ENCODE measurements around the gene GFM2. TPM values are rescaled to one million over a fixed set of nuclear protein-coding genes. Genes with fewer than 3 reads are reported as not detected.

GFM2 gene, protein sequence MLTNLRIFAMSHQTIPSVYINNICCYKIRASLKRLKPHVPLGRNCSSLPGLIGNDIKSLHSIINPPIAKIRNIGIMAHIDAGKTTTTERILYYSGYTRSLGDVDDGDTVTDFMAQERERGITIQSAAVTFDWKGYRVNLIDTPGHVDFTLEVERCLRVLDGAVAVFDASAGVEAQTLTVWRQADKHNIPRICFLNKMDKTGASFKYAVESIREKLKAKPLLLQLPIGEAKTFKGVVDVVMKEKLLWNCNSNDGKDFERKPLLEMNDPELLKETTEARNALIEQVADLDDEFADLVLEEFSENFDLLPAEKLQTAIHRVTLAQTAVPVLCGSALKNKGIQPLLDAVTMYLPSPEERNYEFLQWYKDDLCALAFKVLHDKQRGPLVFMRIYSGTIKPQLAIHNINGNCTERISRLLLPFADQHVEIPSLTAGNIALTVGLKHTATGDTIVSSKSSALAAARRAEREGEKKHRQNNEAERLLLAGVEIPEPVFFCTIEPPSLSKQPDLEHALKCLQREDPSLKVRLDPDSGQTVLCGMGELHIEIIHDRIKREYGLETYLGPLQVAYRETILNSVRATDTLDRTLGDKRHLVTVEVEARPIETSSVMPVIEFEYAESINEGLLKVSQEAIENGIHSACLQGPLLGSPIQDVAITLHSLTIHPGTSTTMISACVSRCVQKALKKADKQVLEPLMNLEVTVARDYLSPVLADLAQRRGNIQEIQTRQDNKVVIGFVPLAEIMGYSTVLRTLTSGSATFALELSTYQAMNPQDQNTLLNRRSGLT
- polyA plus RNA-seq (2013, experiment 1 of 2), result 14.8 TPM
- polyA plus RNA-seq (2013, experiment 2 of 2), result 15.0 TPM

DNA sequence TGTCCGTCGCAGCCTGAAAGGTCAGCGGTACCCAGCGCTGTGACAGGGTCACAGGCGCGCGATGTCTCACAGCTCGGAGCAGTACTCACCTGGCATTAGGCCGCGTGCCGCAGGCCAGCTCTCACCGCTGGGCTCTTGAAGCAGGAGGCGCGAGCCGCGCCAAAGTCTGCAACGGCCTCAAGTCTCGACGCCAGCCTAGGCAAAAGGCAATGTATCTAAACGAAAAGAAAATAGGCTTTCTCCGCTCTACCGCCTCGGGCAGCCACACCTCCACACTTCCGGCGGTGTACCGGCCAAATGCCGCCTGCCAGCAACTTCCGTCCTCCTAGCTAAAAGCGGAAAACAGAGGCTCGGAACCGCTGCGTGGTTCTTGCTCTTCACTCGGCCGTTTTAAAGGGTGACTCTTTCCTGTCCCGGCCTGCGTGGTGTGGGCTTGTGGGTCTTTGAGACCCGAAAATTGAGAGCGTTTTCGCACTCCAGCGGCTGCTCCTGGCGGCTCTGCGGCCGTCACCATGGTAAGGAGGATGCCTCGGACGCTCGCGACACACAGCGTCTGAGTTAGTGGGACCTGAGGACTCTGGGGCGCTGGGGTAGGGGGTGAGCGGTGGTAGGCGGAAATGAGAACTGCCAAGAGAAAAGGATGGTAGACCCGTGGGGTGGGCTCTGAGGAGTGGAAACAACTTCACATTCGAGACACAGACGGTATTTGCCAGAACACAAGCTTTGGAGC is at the start of gene GFM2, which contains the start of gene NSA2:
TSS of gene GFM2 (minus strand) at position 269 of the 730 bp plus-strand sequence. CDS start 3,375 bp downstream, outside the sequence.
TSS of gene NSA2 (plus strand) at position 401 of the 730 bp plus-strand sequence. CDS start at position 513, 112 bp downstream.
- H2AK5ac ChIP-seq (ENCODE audit: low read depth, low read length), result no peak within 1 kb of the TSS
- no peak within 1 kb of the TSS for H2BK120ac ChIP-seq (ENCODE audit: low read depth, low read length)
- DNase-seq (ENCODE audit: low spot score), result peak; percentile 91
- H3K79me1 ChIP-seq (ENCODE audit: low read depth, low read length), result peaks cover 6% of the 10 kb centered on the region
- no peak within 1 kb of the TSS for H2BK15ac ChIP-seq (ENCODE audit: low read length)
- H2BK12ac ChIP-seq (ENCODE audit: low read length), result no peak within 1 kb of the TSS
- H4K8ac ChIP-seq (ENCODE audit: low read depth, low read length), result no peak within 1 kb of the TSS
- H3K27me3 ChIP-seq (ENCODE audit: control insufficient read depth in 3 of 3, insufficient read depth in 3 of 3, low read depth in 1 of 3, low read length in 3 of 3), result no peaks in the 10 kb centered on the region
- peak within 1 kb of the TSS; percentile 50 for H3K27ac ChIP-seq (replicated peaks; ENCODE audit: low read length)
- no peak within 1 kb of the TSS for H2BK5ac ChIP-seq (ENCODE audit: low read length)
- peak within 1 kb of the TSS; percentile 94 for H3K9ac ChIP-seq (ENCODE audit: low read depth, low read length, poor library complexity)
- WGBS, 2 donors (ENCODE audit: extremely low coverage in 2 of 2, insufficient read length in 2 of 2, insufficient replicate concordance in 1 of 2), result no CpG with 5 or more reads among the region's 54 CpGs
- H3K18ac ChIP-seq (ENCODE audit: low read length), result peak within 1 kb of the TSS; percentile 85
- H3K4me1 ChIP-seq (ENCODE audit: control insufficient read depth in 2 of 2, insufficient read depth in 1 of 2, low read depth in 1 of 2, low read length in 2 of 2), result peaks cover 8 to 14% of the 10 kb centered on the region in 2 donors
- H3K14ac ChIP-seq (ENCODE audit: low read length), result no peak within 1 kb of the TSS
- no peaks in the 10 kb centered on the region for H3K9me3 ChIP-seq (replicated peaks in 1 of 2; ENCODE audit: control insufficient read depth in 2 of 2, insufficient read depth in 1 of 2, low read depth in 1 of 2, low read length in 2 of 2)
- no peak within 1 kb of the TSS for H4K91ac ChIP-seq (ENCODE audit: low read depth, low read length, poor library complexity)
- peaks cover 0 to 71% of the 10 kb centered on the region in 2 donors for H3K36me3 ChIP-seq (replicated peaks in 1 of 2; ENCODE audit: control insufficient read depth in 2 of 2, insufficient read depth in 2 of 2, low read length in 2 of 2)
- H3K4me2 ChIP-seq (ENCODE audit: insufficient read depth, low read length, poor library complexity, severe bottlenecking), result peak within 1 kb of the TSS; percentile 64
- H3K4me3 ChIP-seq (ENCODE audit: low read length in 2 of 2), result peak within 1 kb of the TSS; percentile 82 to 96
- H3K23ac ChIP-seq (ENCODE audit: low read depth, low read length, poor library complexity), result peak within 1 kb of the TSS; percentile 38
- no peak within 1 kb of the TSS for H3K4ac ChIP-seq (ENCODE audit: low read length)
- H2AFZ ChIP-seq (ENCODE audit: low read length), result peak within 1 kb of the TSS; percentile 91

DNA sequence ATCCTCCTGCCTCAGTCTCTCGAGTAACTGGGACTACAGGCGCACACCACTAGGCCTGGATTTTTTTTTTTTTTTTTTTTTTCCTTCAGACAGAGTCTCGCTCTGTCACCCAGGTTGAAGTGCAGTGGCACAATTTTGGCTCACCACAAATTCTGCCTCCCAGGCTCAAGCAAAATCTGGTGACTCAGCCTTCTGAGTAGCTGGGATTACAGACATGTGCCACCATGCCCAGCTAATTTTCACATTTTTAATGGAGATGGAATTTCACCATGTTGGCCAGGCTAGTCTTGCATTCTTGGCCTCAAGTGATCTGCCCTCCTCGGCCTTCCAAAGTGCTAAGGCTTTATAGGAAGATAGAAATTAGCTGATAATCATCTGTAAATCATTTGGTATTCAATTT is 44.0 kb upstream of the GFM2 start:
- H3K9me3 ChIP-seq (replicated peaks in 1 of 2; ENCODE audit: control insufficient read depth in 2 of 2, insufficient read depth in 1 of 2, low read depth in 1 of 2, low read length in 2 of 2), result no peaks in the 10 kb centered on the region
- H3K79me1 ChIP-seq (ENCODE audit: low read depth, low read length), result no peaks in the 10 kb centered on the region
- H2BK15ac ChIP-seq (ENCODE audit: low read length), result no peak overlapping the region
- no peak overlapping the region for H2BK120ac ChIP-seq (ENCODE audit: low read depth, low read length)
- H3K14ac ChIP-seq (ENCODE audit: low read length), result no peak overlapping the region
- H2BK5ac ChIP-seq (ENCODE audit: low read length), result no peak overlapping the region
- no peak overlapping the region for H2BK12ac ChIP-seq (ENCODE audit: low read length)
- no peak overlapping the region for H3K9ac ChIP-seq (ENCODE audit: low read depth, low read length, poor library complexity)
- H3K4me3 ChIP-seq (ENCODE audit: low read length in 2 of 2), result no peak overlapping the region
- H4K8ac ChIP-seq (ENCODE audit: low read depth, low read length), result no peak overlapping the region
- no peak overlapping the region for H3K4ac ChIP-seq (ENCODE audit: low read length)
- no peak overlapping the region for H2AK5ac ChIP-seq (ENCODE audit: low read depth, low read length)
- H2AFZ ChIP-seq (ENCODE audit: low read length), result no peak overlapping the region
- H3K27ac ChIP-seq (replicated peaks; ENCODE audit: low read length), result no peak overlapping the region
- no CpG with 5 or more reads among the region's 4 CpGs for WGBS, 2 donors (ENCODE audit: extremely low coverage in 2 of 2, insufficient read length in 2 of 2, insufficient replicate concordance in 1 of 2)
- no peak overlapping the region for H4K91ac ChIP-seq (ENCODE audit: low read depth, low read length, poor library complexity)
- H3K18ac ChIP-seq (ENCODE audit: low read length), result no peak overlapping the region
- H3K4me1 ChIP-seq (ENCODE audit: control insufficient read depth in 2 of 2, insufficient read depth in 1 of 2, low read depth in 1 of 2, low read length in 2 of 2), result peaks cover 0 to 2% of the 10 kb centered on the region in 2 donors
- no peak for DNase-seq (ENCODE audit: low spot score)
- no peak overlapping the region for H3K23ac ChIP-seq (ENCODE audit: low read depth, low read length, poor library complexity)
- H3K27me3 ChIP-seq (ENCODE audit: control insufficient read depth in 3 of 3, insufficient read depth in 3 of 3, low read depth in 1 of 3, low read length in 3 of 3), result no peaks in the 10 kb centered on the region
- H3K4me2 ChIP-seq (ENCODE audit: insufficient read depth, low read length, poor library complexity, severe bottlenecking), result no peak overlapping the region
- peaks cover 0 to 16% of the 10 kb centered on the region in 2 donors for H3K36me3 ChIP-seq (replicated peaks in 1 of 2; ENCODE audit: control insufficient read depth in 2 of 2, insufficient read depth in 2 of 2, low read length in 2 of 2)

DNA sequence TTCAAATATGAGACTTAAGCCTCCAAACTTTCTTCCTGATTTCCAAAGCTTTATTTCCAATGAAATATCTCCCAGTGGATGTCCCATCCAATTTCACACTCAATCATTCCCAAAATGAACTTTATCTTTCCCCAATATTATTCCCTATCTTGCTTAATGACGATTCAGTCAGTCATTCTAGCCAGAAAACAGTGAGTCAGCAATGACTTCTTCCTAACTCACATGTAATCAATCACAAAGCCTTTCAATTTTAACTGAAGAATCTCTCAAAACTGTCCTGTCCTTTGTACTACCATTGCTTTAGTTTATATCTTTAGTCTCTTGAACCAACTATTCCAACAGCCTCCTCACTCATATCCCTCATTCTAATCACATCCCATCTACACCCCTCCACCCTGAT is 35.0 kb upstream of the GFM2 start:
- no peak overlapping the region for H4K91ac ChIP-seq (ENCODE audit: low read depth, low read length, poor library complexity)
- no peak overlapping the region for H3K4ac ChIP-seq (ENCODE audit: low read length)
- H3K36me3 ChIP-seq (replicated peaks in 1 of 2; ENCODE audit: control insufficient read depth in 2 of 2, insufficient read depth in 2 of 2, low read length in 2 of 2), result peaks cover 4 to 51% of the 10 kb centered on the region in 2 donors
- no peak overlapping the region for H4K8ac ChIP-seq (ENCODE audit: low read depth, low read length)
- H3K4me1 ChIP-seq (ENCODE audit: control insufficient read depth in 2 of 2, insufficient read depth in 1 of 2, low read depth in 1 of 2, low read length in 2 of 2), result no peaks in the 10 kb centered on the region
- no peak overlapping the region for H3K27ac ChIP-seq (replicated peaks; ENCODE audit: low read length)
- H3K4me3 ChIP-seq (ENCODE audit: low read length in 2 of 2), result no peak overlapping the region
- H3K18ac ChIP-seq (ENCODE audit: low read length), result no peak overlapping the region
- no peak overlapping the region for H3K23ac ChIP-seq (ENCODE audit: low read depth, low read length, poor library complexity)
- H2BK120ac ChIP-seq (ENCODE audit: low read depth, low read length), result no peak overlapping the region
- no peak overlapping the region for H3K14ac ChIP-seq (ENCODE audit: low read length)
- H3K9me3 ChIP-seq (replicated peaks in 1 of 2; ENCODE audit: control insufficient read depth in 2 of 2, insufficient read depth in 1 of 2, low read depth in 1 of 2, low read length in 2 of 2), result no peaks in the 10 kb centered on the region
- no peaks in the 10 kb centered on the region for H3K27me3 ChIP-seq (ENCODE audit: control insufficient read depth in 3 of 3, insufficient read depth in 3 of 3, low read depth in 1 of 3, low read length in 3 of 3)
- H3K9ac ChIP-seq (ENCODE audit: low read depth, low read length, poor library complexity), result no peak overlapping the region
- no peak overlapping the region for H2AFZ ChIP-seq (ENCODE audit: low read length)
- H3K79me1 ChIP-seq (ENCODE audit: low read depth, low read length), result no peaks in the 10 kb centered on the region
- no peak for DNase-seq (ENCODE audit: low spot score)
- 100% methylated on average over 1 of the region's 1 CpG; no CpG with 5 or more reads in 1 of the 2 donors for WGBS, 2 donors (ENCODE audit: extremely low coverage in 2 of 2, insufficient read length in 2 of 2, insufficient replicate concordance in 1 of 2)
- H3K4me2 ChIP-seq (ENCODE audit: insufficient read depth, low read length, poor library complexity, severe bottlenecking), result no peak overlapping the region
- H2BK12ac ChIP-seq (ENCODE audit: low read length), result no peak overlapping the region
- no peak overlapping the region for H2BK15ac ChIP-seq (ENCODE audit: low read length)
- no peak overlapping the region for H2AK5ac ChIP-seq (ENCODE audit: low read depth, low read length)
- H2BK5ac ChIP-seq (ENCODE audit: low read length), result no peak overlapping the region
